Caki2 (cell line): Measurements from ENCODE around the gene EAF1. TPM values are rescaled to one million over a fixed set of nuclear protein-coding genes. Genes with fewer than 3 reads are reported as not detected.
"Not testable (repeated sequence)": the region's sequence is repeated elsewhere in the genome, so short reads cannot be mapped to it uniquely, and the experiment has no call there.

ENCODE experiments used
- DNase-seq: peaks from one replicate; pipeline ENCODE4 v3.0.0-alpha.2; 2015; ENCODE audit warnings: low read depth
- in situ Hi-C: cut with HindIII; loops from 2 replicates; pipeline ENCODE4 v1.10.0; 2016; ENCODE audit warnings: low sequenced_read_pairs, low pct_unique_long_range_greater_than_20kb, mixed read lengths
- total RNA-seq: library from RNA; depleted of rRNA; stranded (reverse); fragments of >200 nt; shearing (Covaris generic); gene quantifications from 2 replicates; pipeline ENCODE4 v1.2.3, GENCODE V29; 2014; ENCODE audit warnings: low replicate concordance

The EAF1 gene
- total RNA-seq, 1 experiment from 2014 or later: 8.1 TPM

GRCh38 chr3:15467227-15468181 is 40.1 kb downstream of the EAF1 start:
- in situ Hi-C loops: no loop called here
- no peak for DNase-seq

DNA sequence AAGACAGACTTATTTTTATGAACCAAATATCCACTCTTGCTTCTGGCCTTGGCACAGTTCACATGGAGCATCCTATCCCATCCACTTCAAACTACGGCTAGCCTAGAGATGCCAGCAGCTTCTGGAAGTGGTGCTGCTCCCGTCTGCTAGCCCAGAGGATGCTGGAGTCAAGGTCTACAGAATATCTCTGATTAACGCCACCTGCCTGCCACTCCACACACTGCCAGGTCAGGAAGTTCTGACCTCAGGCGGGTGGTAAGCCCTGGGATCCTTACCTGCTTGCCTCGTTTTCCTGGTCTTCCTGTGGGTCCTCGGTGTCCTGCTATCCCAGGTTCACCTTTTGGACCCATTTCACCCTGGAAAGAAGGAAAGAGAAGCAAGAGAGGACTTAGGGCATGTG is 42.9 kb downstream of the EAF1 start:
- in situ Hi-C loops: no loop called here
- no peak for DNase-seq

DNA sequence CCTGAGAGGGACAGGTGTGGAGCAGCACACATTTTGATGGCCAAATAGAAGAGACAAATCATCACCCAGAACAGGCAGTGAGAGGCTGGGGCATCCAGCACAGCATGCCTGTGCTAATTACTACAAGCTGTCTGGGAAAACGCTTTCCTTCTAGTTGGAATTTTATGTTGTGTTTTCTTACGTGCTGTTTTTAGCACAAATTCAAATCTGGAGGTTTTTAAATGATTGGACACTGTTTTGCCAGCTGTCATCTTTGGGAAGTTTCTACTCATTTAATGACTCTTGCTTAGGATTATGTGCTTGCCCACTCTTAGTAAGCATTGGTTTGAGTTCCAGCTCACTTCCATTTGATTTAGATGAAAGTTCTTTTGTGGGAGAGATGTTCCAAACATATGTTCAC is 43.5 kb downstream of the EAF1 start:
- DNase-seq: no peak
- in situ Hi-C loops: no loop called here

DNA sequence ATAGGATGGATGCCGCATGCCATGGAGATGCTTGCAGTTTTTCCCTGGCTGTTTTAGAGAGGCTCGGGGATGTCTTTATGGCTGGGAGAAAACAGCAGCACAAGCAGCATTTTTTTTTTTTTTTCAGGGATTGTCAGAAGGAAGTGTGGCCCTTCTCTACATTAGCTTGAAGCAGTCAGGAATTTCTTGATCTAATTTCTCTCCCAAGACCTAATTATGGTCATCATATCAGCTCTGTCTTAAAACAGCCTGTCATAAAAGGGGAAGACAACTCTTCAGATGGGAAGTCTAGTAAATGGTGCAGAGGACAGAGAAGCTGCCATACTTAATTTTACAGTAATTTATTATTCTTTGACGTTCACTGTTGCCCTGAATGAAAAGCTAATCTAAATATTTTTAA is 44.5 kb downstream of the EAF1 start:
- in situ Hi-C loops: no loop called here
- DNase-seq: no peak

- no peak for DNase-seq
- in situ Hi-C loops: no loop called here
Measured at GRCh38 chr3:15475161-15475560, 47.8 kb downstream of the EAF1 start.

DNA sequence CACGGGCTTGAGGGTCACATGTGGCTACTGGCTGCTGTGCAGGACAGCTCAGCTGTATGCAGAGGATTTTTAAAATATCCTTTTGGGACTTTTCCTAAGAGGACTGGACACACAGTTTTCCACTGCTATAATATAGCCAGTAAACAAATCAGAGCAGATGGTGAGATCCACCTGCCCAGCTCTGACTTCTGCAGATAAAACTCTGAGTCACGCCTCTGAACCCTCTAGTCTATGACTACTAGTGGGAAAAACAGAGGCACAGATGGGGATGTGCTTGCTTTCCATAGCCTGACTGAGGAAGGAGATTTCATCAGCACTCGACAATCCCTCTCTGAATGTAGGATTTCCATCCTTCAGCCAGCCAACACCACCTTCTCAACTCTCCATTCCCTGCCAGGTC is 49.0 kb downstream of the EAF1 start:
- DNase-seq: no peak
- in situ Hi-C loops: no loop called here

DNA sequence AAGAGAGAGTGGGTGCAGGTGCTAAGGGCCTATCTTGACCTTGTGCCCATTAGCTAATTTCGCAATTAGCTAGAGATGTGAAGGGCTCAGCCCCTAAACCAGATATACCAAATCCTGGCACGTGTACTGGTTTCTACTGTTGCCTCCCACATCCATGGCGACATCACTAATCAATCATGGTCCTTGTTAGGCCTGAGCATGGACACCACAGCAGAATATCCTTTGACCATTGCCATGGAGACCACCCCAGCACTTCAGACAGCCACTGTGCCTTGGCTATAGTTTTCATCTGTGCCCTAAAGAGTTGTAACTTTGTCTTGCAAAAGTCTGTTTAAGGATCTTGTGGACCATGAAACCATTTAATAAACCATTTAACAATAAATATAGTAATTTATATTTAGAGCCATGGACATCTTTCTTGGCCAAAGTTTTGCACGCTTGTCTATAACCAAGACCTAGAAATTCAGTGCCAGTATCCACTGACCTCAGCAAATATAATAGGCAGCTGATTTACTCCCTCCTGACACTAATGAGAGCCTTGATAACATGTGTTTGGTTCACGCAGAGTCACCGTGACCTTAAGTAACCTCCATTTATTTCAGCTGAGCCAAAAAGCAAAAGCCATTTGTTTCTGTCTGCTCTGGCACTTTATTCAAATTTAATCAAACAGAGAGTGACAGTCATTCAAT is 50.7 kb downstream of the EAF1 start:
- in situ Hi-C loops: no loop called here
- no peak for DNase-seq

DNA sequence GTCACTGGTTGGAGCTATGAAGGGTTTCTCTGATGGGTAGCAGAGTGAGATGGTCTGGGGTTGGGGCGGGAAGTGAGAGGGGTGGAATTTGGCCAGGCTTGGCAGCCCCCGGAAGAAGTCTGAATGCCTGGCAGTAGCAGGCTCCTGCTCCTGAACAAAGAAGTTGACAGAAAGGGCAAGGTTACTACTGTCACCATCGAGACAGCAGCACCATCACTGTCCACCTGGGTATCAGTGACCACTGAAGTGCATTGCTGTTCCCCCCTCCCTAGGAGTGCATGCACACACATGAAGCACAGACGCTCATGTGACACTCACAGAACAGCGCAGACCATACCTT is 51.2 kb downstream of the EAF1 start:
- in situ Hi-C loops: no loop called here
- DNase-seq: no peak

DNA sequence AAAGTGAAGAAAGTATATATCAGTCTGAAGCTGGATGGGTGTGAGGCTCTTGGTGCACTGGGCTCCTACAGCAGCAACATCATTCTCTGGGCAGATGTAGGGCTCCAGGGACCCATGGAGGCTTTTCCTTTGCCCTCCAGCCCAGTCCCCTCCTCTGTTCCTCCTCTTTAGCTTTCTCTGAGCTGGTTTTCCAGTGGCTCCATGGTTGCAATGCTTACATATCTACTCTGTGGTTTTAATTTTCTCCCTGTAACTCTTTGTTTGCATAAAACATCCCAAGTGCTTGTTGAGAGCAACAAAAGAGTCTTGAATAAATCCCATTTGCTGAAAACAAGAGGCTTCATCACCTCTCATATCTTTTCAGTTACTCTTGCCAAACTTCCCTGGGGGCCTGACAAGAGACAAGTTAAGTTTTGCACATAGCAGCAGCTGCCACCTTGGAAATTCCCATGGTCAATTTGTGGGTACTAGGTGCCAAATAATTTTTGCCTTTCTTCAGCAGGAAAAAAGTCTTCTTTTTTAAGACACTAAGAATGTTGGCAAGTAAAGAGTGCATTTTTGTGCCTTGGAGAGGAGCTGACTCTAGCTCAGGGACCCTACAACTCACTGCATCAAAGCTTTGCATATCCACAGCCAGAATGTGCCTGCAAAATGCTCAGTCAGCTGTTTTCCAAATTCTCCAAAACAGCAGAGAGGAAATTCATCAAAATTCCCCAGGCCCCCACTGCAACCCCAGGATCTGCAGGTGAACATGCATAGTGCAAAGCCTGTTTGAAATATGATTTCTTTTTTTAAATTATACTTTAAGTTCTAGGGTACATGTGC is 52.2 kb downstream of the EAF1 start:
- DNase-seq: no peak
- in situ Hi-C loops: no loop called here

GRCh38 chr3:15484551-15484950 is 57.2 kb downstream of the EAF1 start:
- in situ Hi-C loops, DNase-seq: not testable (repeated sequence)

- no peak for DNase-seq
- in situ Hi-C loops: no loop called here
Measured at GRCh38 chr3:15486020-15486419, 58.6 kb downstream of the EAF1 start.

GRCh38 chr3:15486979-15487378 is 59.6 kb downstream of the EAF1 start:
- in situ Hi-C loops: no loop called here
- no peak for DNase-seq

DNA sequence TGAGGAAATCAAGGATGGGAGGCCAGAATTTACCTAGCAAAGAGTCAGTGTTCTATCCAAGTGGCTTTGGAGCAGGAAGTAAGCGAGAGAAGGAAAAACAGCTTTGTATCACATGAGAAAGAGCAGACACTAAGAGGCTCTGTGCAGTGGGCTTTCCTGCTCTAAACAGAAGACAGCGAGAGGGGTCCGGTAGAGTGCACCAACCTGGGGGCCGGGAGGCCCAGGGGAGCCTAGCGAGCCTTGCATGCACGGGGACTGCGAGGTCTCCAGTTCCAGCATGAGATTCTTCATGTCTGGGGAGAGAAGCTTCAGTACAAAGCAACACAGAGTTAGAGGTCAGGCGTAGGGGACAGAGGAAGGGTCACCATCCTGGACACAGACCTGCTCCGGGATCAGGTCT is 60.6 kb downstream of the EAF1 start:
- DNase-seq: no peak
- in situ Hi-C loops: no loop called here

GRCh38 chr3:15490158-15490557 is 62.8 kb downstream of the EAF1 start:
- DNase-seq: no peak
- in situ Hi-C loops: no loop called here

- in situ Hi-C loops: no loop called here
- no peak for DNase-seq
Measured at GRCh38 chr3:15491143-15491542, 63.7 kb downstream of the EAF1 start.
